GM10266 (cell line): Measurements from ENCODE around the gene DAZL.
A peak's percentile ranks its signal among the peaks of the same experiment; 100 is the strongest.

Experiments
- DNase-seq: peaks from one replicate; pipeline ENCODE4 v3.0.0; 2012; ENCODE audit errors: extremely low spot score
- TF ChIP-seq, protein P1 (sequence below): IDR thresholded peaks from 2 replicates; pipeline ENCODE4 v1.5.1; 2012; ENCODE audit warnings: mild to moderate bottlenecking, low read depth; ENCODE audit not compliant: control insufficient read depth, insufficient read depth; ENCODE audit errors: missing control alignments

DAZL gene, protein sequence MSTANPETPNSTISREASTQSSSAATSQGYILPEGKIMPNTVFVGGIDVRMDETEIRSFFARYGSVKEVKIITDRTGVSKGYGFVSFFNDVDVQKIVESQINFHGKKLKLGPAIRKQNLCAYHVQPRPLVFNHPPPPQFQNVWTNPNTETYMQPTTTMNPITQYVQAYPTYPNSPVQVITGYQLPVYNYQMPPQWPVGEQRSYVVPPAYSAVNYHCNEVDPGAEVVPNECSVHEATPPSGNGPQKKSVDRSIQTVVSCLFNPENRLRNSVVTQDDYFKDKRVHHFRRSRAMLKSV

GRCh38 chr3:16604887-16605602, at the start of gene DAZL:
TSS of gene DAZL (minus strand) at chr3:16605423. CDS start at chr3:16605205, 218 bp downstream.
- TF ChIP-seq, protein P1, sequence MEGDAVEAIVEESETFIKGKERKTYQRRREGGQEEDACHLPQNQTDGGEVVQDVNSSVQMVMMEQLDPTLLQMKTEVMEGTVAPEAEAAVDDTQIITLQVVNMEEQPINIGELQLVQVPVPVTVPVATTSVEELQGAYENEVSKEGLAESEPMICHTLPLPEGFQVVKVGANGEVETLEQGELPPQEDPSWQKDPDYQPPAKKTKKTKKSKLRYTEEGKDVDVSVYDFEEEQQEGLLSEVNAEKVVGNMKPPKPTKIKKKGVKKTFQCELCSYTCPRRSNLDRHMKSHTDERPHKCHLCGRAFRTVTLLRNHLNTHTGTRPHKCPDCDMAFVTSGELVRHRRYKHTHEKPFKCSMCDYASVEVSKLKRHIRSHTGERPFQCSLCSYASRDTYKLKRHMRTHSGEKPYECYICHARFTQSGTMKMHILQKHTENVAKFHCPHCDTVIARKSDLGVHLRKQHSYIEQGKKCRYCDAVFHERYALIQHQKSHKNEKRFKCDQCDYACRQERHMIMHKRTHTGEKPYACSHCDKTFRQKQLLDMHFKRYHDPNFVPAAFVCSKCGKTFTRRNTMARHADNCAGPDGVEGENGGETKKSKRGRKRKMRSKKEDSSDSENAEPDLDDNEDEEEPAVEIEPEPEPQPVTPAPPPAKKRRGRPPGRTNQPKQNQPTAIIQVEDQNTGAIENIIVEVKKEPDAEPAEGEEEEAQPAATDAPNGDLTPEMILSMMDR: no peak
- DNase-seq: no peak

DNA sequence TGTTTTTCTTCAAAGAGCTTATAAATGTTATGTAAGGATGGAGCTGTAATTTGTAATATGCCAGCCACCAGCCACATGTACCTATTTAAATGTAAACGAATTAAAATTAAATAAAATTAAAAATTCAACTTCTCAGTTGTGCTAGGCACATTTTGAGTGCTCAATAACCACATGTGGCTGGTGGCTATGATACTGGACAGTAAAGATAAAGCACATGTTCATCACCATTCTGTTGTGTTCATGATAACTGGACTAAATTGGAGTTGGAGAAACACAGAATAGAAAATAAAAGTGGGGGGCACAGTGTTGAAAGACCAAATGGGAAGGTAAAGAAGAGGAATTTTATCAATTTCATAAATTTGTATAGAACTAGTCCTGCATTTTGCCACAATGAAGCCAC, 49.8 kb upstream of the DAZL start:
- TF ChIP-seq, protein P1: no peak
- DNase-seq: no peak

DNA sequence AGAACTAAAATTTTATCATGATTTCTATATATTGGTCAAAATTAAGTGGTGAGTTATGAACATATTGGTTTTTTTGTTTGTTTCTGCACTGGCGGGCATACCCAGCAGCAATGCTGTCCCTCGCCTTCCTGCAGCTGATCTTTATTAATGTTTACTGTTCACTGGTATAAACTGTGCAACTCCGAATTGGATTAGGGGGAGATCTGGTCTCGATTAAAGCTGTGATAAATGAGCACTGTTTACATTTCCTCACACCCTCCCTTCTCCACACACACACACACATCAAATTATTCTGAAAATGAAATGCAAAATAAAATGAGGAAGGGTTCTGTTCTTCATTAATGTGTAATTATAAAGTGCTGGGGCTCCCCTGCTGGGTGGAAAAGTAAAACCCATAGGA, 48.5 kb upstream of the DAZL start:
- TF ChIP-seq, protein P1: no peak
- no peak for DNase-seq

DNA sequence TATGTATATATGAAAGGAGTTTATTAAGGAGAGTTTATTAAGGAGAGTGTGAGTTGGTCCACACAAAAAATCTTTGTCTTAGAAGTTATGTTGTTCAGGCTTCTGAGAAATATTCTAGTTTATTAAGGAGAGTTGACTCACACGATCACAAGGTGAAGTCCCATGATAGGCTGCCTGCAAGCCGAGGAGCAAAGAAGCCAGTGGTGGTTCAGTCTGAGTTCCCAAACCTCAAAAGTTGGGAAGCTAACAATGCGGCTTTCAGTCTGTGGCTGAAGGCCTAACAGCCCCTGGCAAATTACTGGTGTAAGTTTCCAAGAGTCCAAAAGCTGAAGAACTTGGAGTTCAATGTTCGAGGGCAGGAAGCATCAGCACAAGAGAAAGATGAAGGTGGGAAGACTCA, 42.4 kb upstream of the DAZL start:
- DNase-seq: no peak
- TF ChIP-seq, protein P1: no peak

GRCh38 chr3:16639806-16640205, 34.6 kb upstream of the DAZL start:
- TF ChIP-seq, protein P1: no peak

GRCh38 chr3:16633948-16634347, 28.7 kb upstream of the DAZL start:
- TF ChIP-seq, protein P1: no peak
- peak; percentile 23 for DNase-seq

More at GRCh38 chr3:16639806-16640205, 34.6 kb upstream of the DAZL start:
- DNase-seq: no peak

GRCh38 chr3:16632395-16632794, 27.2 kb upstream of the DAZL start:
- TF ChIP-seq, protein P1: no peak

More at GRCh38 chr3:16632395-16632794, 27.2 kb upstream of the DAZL start:
- peak; percentile 10 for DNase-seq
